Body of pancreas (tissue), 4 donors: Measurements from ENCODE around the gene SDS. TPM values are rescaled to one million over a fixed set of nuclear protein-coding genes. Genes with fewer than 3 reads are reported as not detected.

Source experiments
- ATAC-seq: fragments of 150-250 bp; one replicate; pipeline ENCODE4 v1.9.1; 2016
- DNase-seq, 4 donors: peaks; one replicate each; pipeline ENCODE4 v3.0.0-alpha.2; 2019
- H3K27ac ChIP-seq, 4 donors: fragments of 200-600 bp; sonication (generic); 1 replicate in 3 of 4; 2 replicates in 1 of 4; pipeline versions ENCODE4 v1.5.1 to v1.6.1; 2016 to 2019; ENCODE audit warnings: mild to moderate bottlenecking in 1 of 4, mixed read lengths in 1 of 4, moderate library complexity in 1 of 4
- H3K27me3 ChIP-seq, 2 donors: fragments of 200-600 bp; sonication (generic); one replicate each; pipeline ENCODE4 v1.6.0; 2016; ENCODE audit warnings: mild to moderate bottlenecking in 1 of 2
- H3K36me3 ChIP-seq, 2 donors: fragments of 200-600 bp; sonication (generic); replicated peaks in 1 of 2; 2 replicates each; pipeline ENCODE4 v1.5.1; 2016; ENCODE audit warnings: low read depth in 2 of 2; ENCODE audit not compliant: insufficient read depth in 1 of 2
- H3K4me1 ChIP-seq: fragments of 200-600 bp; sonication (generic); one replicate; pipeline ENCODE4 v1.6.0; 2016
- H3K4me3 ChIP-seq, 2 donors: fragments of 200-600 bp; sonication (generic); 1 replicate in 1 of 2; 2 replicates in 1 of 2; pipeline ENCODE4 v1.5.1; 2016 to 2019
- H3K9me3 ChIP-seq, 3 donors: fragments of 200-600 bp; sonication (generic); 1 replicate in 2 of 3; 2 replicates in 1 of 3; pipeline ENCODE4 v1.5.1; 2016
- CTCF ChIP-seq, 7 experiments: fragments of 450-650 bp in 4 of 7; fragments of 200-600 bp in 3 of 7; sonication (generic) in 3 of 7; IDR thresholded peaks; one replicate each; pipeline ENCODE4 v1.5.1; 2016 to 2019; ENCODE audit warnings: antibody characterized with exemption in 7 of 7
- POLR2A ChIP-seq, 3 donors: fragments of 450-650 bp; IDR thresholded peaks; one replicate each; pipeline ENCODE4 v1.6.1; 2016; ENCODE audit warnings: antibody characterized with exemption in 3 of 3, mild to moderate bottlenecking in 2 of 3
- WGBS, 2 donors: methylation state at CpG; one replicate each; pipeline ENCODE4 v1.1.5; 2017; 5-methylcytosine and 5-hydroxymethylcytosine counted together
- intact Hi-C: fragments of 100-400 bp; cut with DNase I; formaldehyde crosslinking; loops from one replicate; pipeline ENCODE4 v1.15.1; 2023
- total RNA-seq, 2 donors: library from RNA; depleted of rRNA; stranded (reverse); fragments of >200 nt; gene quantifications; one replicate each; pipeline ENCODE4 v1.1.0, GENCODE V29; 2016

Gene SDS
- total RNA-seq, 2 donors from 2014 or later: 0.33 to 0.52 TPM

GRCh38 chr12:113409462-113410124 is 5.9 kb upstream of the SDS start:
- 45 to 52% methylated on average over 5 to 9 of the region's 9 CpGs for WGBS, 2 donors
- Histone ChIP-seq H3K4me3 (no peak overlapping the region), H3K27me3 (no peaks in the 10 kb centered on the region), H3K9me3 (no peaks in the 10 kb centered on the region), H3K4me1 (peaks cover under 1% of the 10 kb centered on the region), H3K27ac (no peak overlapping the region), H3K36me3 (no peaks in the 10 kb centered on the region)
- no peak for TF ChIP-seq CTCF (IDR thresholded peaks at IDR 0.05)
- no peak for TF ChIP-seq POLR2A (IDR thresholded peaks at IDR 0.05)
- no peak for DNase-seq
- intact Hi-C loops: no loop called here
- ATAC-seq: no peak

- no peaks in the 10 kb centered on the region for H3K27me3 ChIP-seq
- intact Hi-C loops: no loop called here
- TF ChIP-seq POLR2A (IDR thresholded peaks at IDR 0.05) (no peak), CTCF (IDR thresholded peaks at IDR 0.05) (no peak)
- WGBS, 2 donors: 79 to 90% methylated on average over 11 of the region's 11 CpGs
- H3K9me3 ChIP-seq: no peaks in the 10 kb centered on the region
- H3K4me3 ChIP-seq: no peak overlapping the region
- H3K36me3 ChIP-seq: no peaks in the 10 kb centered on the region
- no peak overlapping the region for H3K27ac ChIP-seq
- H3K4me1 ChIP-seq: peaks cover 8% of the 10 kb centered on the region
- DNase-seq (no peak), ATAC-seq (no peak)
Observed at GRCh38 chr12:113408756-113409298, 5.1 kb upstream of the SDS start.

DNA sequence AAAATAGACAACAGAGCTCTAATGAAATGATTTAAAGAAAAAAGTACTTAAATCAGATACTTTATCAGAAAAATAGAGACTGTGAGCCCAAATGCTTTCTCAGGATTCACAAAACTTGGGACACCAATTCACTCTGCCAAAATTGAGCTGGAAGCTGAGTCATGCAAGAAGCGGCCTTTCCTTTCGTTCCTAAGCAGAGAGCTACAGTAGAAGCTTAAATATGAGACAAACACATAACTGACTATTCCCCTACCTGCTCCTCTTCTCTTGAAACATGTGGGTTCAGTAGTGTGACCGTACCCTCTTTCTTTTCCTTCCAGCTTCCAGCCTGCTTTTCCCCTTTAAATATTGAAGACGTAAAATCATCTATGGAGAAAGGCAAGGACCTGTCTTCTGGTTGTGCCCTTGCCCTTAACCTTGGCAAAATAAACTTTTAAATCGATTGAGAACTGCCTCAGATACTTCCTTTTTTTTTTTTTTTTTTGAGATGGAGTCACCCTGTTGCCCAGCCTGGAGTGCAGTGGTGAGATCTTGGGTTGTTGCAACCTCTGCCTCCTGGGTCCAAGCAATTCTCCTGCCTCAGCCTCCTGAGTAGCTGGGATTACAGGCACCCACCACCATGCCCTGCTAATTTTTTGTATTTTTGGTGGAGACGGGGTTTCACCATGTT is 4.4 kb upstream of the SDS start:
- Histone ChIP-seq H3K4me3 (no peak overlapping the region), H3K9me3 (no peaks in the 10 kb centered on the region), H3K4me1 (peaks cover 13% of the 10 kb centered on the region), H3K27ac (no peak overlapping the region), H3K27me3 (no peaks in the 10 kb centered on the region), H3K36me3 (no peaks in the 10 kb centered on the region)
- no peak for ATAC-seq
- no peak for TF ChIP-seq POLR2A (IDR thresholded peaks at IDR 0.05)
- no peak for TF ChIP-seq CTCF (IDR thresholded peaks at IDR 0.05)
- DNase-seq: no peak
- intact Hi-C loops: no loop called here
- 68 to 76% methylated on average over 6 of the region's 6 CpGs for WGBS, 2 donors

- intact Hi-C loops: no loop called here
- H3K9me3 ChIP-seq: no peaks in the 10 kb centered on the region
- H3K27me3 ChIP-seq: no peaks in the 10 kb centered on the region
- 85 to 96% methylated on average over 3 of the region's 3 CpGs for WGBS, 2 donors
- H3K4me1 ChIP-seq: peaks cover 13% of the 10 kb centered on the region
- no peak overlapping the region for H3K4me3 ChIP-seq
- no peak overlapping the region for H3K27ac ChIP-seq
- ATAC-seq (no peak), DNase-seq (peak in 1 of 4 donors; percentile 11)
- H3K36me3 ChIP-seq: no peaks in the 10 kb centered on the region
- TF ChIP-seq CTCF (IDR thresholded peaks at IDR 0.05) (no peak), POLR2A (IDR thresholded peaks at IDR 0.05) (no peak)
Observed at GRCh38 chr12:113405694-113406093, 2.0 kb upstream of the SDS start.
